HepG2 (cell line): ENCODE data around the gene PLD6. TPM values are rescaled to one million over a fixed set of nuclear protein-coding genes. Genes with fewer than 3 reads are reported as not detected.

Experiments used
- ATAC-seq: fragments of 200-7000 bp; cut with Tn5 transposase; 3 replicates; pipeline ENCODE4 v1.9.1; 2020; ENCODE audit warnings: mild to moderate bottlenecking, moderate library complexity
- BruUV-seq: library from RNA; stranded (reverse); fragments of 400-500 nt; replicated peaks from 2 replicates; lab custom pipeline; 2021; lab: Mats Ljungman, UMichigan
- CTCF ChIA-PET: fragments of 300-600 bp; formaldehyde crosslinking; extraction: SDS; loops from one replicate; lab custom pipeline; 2021; ENCODE audit warnings: low total read pairs, inconsistent platforms, low intra/inter-chr PET ratio; lab: Yijun Ruan, JAX
- POLR2A ChIA-PET: fragments of 350-600 bp; sonication (Branson Sonifier 250); formaldehyde crosslinking; loops from one replicate; lab custom pipeline; 2020; ENCODE audit warnings: antibody characterized with exemption, inconsistent platforms; lab: Yijun Ruan, JAX
- DNase-seq: peaks from one replicate; pipeline ENCODE4 v3.0.0-alpha.2; 2015; ENCODE audit warnings: low spot score
- FAIRE-seq: peaks from 3 replicates; lab custom pipeline; 2011; peaks lifted over from hg19 to GRCh38; lab: Jason Lieb, UNC
- H2AFZ ChIP-seq: one replicate; pipeline ENCODE4 v1.6.1; 2011; ENCODE audit warnings: low read length, inconsistent platforms
- H3K27ac ChIP-seq: fragments of 300-600 bp; 3 replicates; pipeline ENCODE4 v1.8.0; 2011; ENCODE audit warnings: mixed run types, mild to moderate bottlenecking, mixed read lengths, low read length, inconsistent platforms; ENCODE audit not compliant: insufficient read depth; ENCODE audit errors: extremely low read length
- H3K27me3 ChIP-seq, 2 experiments: fragments of 200-600 bp in 1 of 2; 2 replicates in 1 of 2; 3 replicates in 1 of 2; pipeline versions ENCODE4 v1.6.0 to v1.8.0; 2011; ENCODE audit warnings: low read length in 2 of 2, mild to moderate bottlenecking in 2 of 2, moderate library complexity in 2 of 2, inconsistent platforms in 1 of 2; ENCODE audit not compliant: insufficient read depth in 2 of 2, control insufficient read depth in 1 of 2
- H3K36me3 ChIP-seq, 2 experiments: fragments of 200-600 bp in 1 of 2; replicated peaks in 1 of 2; 2 replicates in 1 of 2; 3 replicates in 1 of 2; pipeline versions ENCODE4 v1.5.1 to v1.8.0; 2011; ENCODE audit warnings: low read length in 2 of 2, inconsistent platforms in 1 of 2; ENCODE audit not compliant: insufficient read depth in 2 of 2, control insufficient read depth in 1 of 2
- H3K4me1 ChIP-seq: 2 replicates; pipeline ENCODE4 v1.5.1; 2012; ENCODE audit warnings: low read length, inconsistent platforms; ENCODE audit not compliant: insufficient read depth
- H3K4me2 ChIP-seq: 2 replicates; pipeline ENCODE4 v1.6.0; 2011; ENCODE audit warnings: low read depth, low read length, inconsistent platforms
- H3K4me3 ChIP-seq, 3 experiments: fragments of 200-600 bp in 1 of 3; sonication (generic), shearing (Covaris generic) in 1 of 3; replicated peaks in 1 of 3; 2 replicates each; pipeline ENCODE4 v1.5.1; 2011 to 2016; ENCODE audit warnings: low read length in 3 of 3, inconsistent platforms in 2 of 3, low read depth in 2 of 3, mild to moderate bottlenecking in 2 of 3, control low read depth in 1 of 3, mixed read lengths in 1 of 3; ENCODE audit not compliant: insufficient read depth in 1 of 3
- H3K79me2 ChIP-seq: one replicate; pipeline ENCODE4 v1.6.1; 2011; ENCODE audit warnings: low read length, inconsistent platforms; ENCODE audit not compliant: insufficient read depth
- H3K9ac ChIP-seq: 2 replicates; pipeline ENCODE4 v1.6.0; 2011; ENCODE audit warnings: mild to moderate bottlenecking, low read depth, low read length, inconsistent platforms; ENCODE audit not compliant: insufficient read depth
- H3K9me3 ChIP-seq: 2 replicates; pipeline ENCODE4 v1.5.1; 2012; ENCODE audit warnings: mild to moderate bottlenecking, low read length
- H4K20me1 ChIP-seq: 2 replicates; pipeline ENCODE4 v1.6.0; 2011; ENCODE audit warnings: inconsistent platforms, mild to moderate bottlenecking, low read length, moderate library complexity; ENCODE audit not compliant: insufficient read depth
- EED ChIP-seq: sonication (generic); formaldehyde crosslinking; IDR thresholded peaks from 2 replicates; pipeline ENCODE4 v1.5.0; 2020; ENCODE audit warnings: mild to moderate bottlenecking, missing genetic modification reagents
- HMG20B ChIP-seq: conservative IDR thresholded peaks from 2 replicates; pipeline ENCODE4 v1.6.1; 2016; ENCODE audit warnings: missing genetic modification reagents, missing compliant biosample characterization
- HNF4G ChIP-seq, 2 experiments: sonication (generic) in 1 of 2; formaldehyde crosslinking in 1 of 2; IDR thresholded peaks; 2 replicates each; pipeline versions ENCODE4 v1.4.0 to v1.6.1; 2011 to 2020; ENCODE audit warnings: borderline replicate concordance in 2 of 2, low read depth in 2 of 2, mild to moderate bottlenecking in 2 of 2, low read length in 1 of 2, missing genetic modification reagents in 1 of 2, moderate library complexity in 1 of 2
- KLF15 ChIP-seq: sonication (generic); formaldehyde crosslinking; IDR thresholded peaks from 2 replicates; pipeline ENCODE4 v1.8.1; 2023; ENCODE audit warnings: borderline replicate concordance, mild to moderate bottlenecking, inconsistent platforms, missing genetic modification reagents, mixed read lengths
- KMT2B ChIP-seq: IDR thresholded peaks from 2 replicates; pipeline ENCODE4 v1.6.1; 2016; ENCODE audit warnings: missing genetic modification reagents, missing compliant biosample characterization
- MLLT10 ChIP-seq: sonication (generic); formaldehyde crosslinking; IDR thresholded peaks from 2 replicates; pipeline ENCODE4 v1.4.0; 2020; ENCODE audit warnings: missing genetic modification reagents
- MZF1 ChIP-seq: sonication (generic); formaldehyde crosslinking; IDR thresholded peaks from 2 replicates; pipeline ENCODE4 v1.8.1; 2023; ENCODE audit warnings: mild to moderate bottlenecking, missing genetic modification reagents, borderline replicate concordance
- NFKB2 ChIP-seq: sonication (generic); formaldehyde crosslinking; IDR thresholded peaks from 2 replicates; pipeline ENCODE4 v1.4.0; 2020; ENCODE audit warnings: missing genetic modification reagents, borderline replicate concordance
- RBAK ChIP-seq: sonication (generic); formaldehyde crosslinking; IDR thresholded peaks from 2 replicates; pipeline ENCODE4 v1.5.1; 2020; ENCODE audit warnings: mild to moderate bottlenecking, missing genetic modification reagents
- RORA ChIP-seq: sonication (generic); formaldehyde crosslinking; IDR thresholded peaks from 2 replicates; pipeline ENCODE4 v1.5.0; 2020; ENCODE audit warnings: mild to moderate bottlenecking, missing genetic modification reagents, moderate library complexity
- SNAPC5 ChIP-seq: sonication (generic); formaldehyde crosslinking; IDR thresholded peaks from 2 replicates; pipeline ENCODE4 v1.8.1; 2023; ENCODE audit warnings: mild to moderate bottlenecking, missing genetic modification reagents, borderline replicate concordance
- UBTF ChIP-seq: sonication (generic); formaldehyde crosslinking; IDR thresholded peaks from 2 replicates; pipeline ENCODE4 v1.4.0; 2020; ENCODE audit warnings: mild to moderate bottlenecking, missing genetic modification reagents
- XBP1 ChIP-seq: sonication (generic); formaldehyde crosslinking; IDR thresholded peaks from 2 replicates; pipeline ENCODE4 v1.5.0; 2020; ENCODE audit warnings: missing genetic modification reagents
- ZBTB34 ChIP-seq: sonication (generic); formaldehyde crosslinking; IDR thresholded peaks from 2 replicates; pipeline ENCODE4 v1.8.0; 2022; ENCODE audit warnings: mild to moderate bottlenecking, missing genetic modification reagents
- ZNF331 ChIP-seq: sonication (generic); formaldehyde crosslinking; IDR thresholded peaks from 2 replicates; pipeline ENCODE4 v1.4.0; 2020; ENCODE audit warnings: missing genetic modification reagents
- ZNF354B ChIP-seq: sonication (generic); formaldehyde crosslinking; IDR thresholded peaks from 2 replicates; pipeline ENCODE4 v1.8.0; 2022; ENCODE audit warnings: mild to moderate bottlenecking, missing genetic modification reagents
- ZNF383 ChIP-seq: sonication (generic); formaldehyde crosslinking; IDR thresholded peaks from 2 replicates; pipeline ENCODE4 v1.4.0; 2020; ENCODE audit warnings: missing genetic modification reagents, mild to moderate bottlenecking, borderline replicate concordance
- WGBS: methylation state at CpG from one replicate; pipeline ENCODE4 v1.1.6; 2017; ENCODE audit warnings: low lambda C conversion rate; 5-methylcytosine and 5-hydroxymethylcytosine counted together
- in situ Hi-C: cut with HindIII; loops from 2 replicates; pipeline ENCODE4 v1.10.0; 2017; ENCODE audit warnings: low pct_unique_long_range_greater_than_20kb; ENCODE audit not compliant: extremely low pct_ligation_motif_present
- intact Hi-C: fragments of 100-400 bp; cut with micrococcal nuclease; formaldehyde crosslinking; loops from one replicate; pipeline ENCODE4 v1.10.0; 2022; ENCODE audit not compliant: unreplicated experiment
- polyA plus RNA-seq, 8 experiments: library from polyadenylated mRNA; depleted of rRNA in 3 of 8; stranded (reverse) in 7 of 8; unstranded in 1 of 8; fragments of >200 nt; fragmentation: Illumina TruSeq in 4 of 8; extraction: Trizol in 4 of 8; gene quantifications; 2 replicates each; pipeline versions ENCODE4 v1.2.1 to v1.2.3, GENCODE V29; 2011 to 2016; ENCODE audit warnings: low read depth in 4 of 8, missing spikeins in 1 of 8, mixed read lengths in 1 of 8; ENCODE audit not compliant: insufficient read depth in 1 of 8
- total RNA-seq, 5 experiments: library from RNA; depleted of rRNA; stranded (reverse); fragments of >200 nt; fragmentation: Illumina TruSeq; extraction: Trizol; gene quantifications; 2 replicates each; pipeline ENCODE4 v1.2.3, GENCODE V29; 2016; ENCODE audit warnings: low read depth in 1 of 5

The PLD6 gene
- total and polyA plus RNA-seq, 2 of the 13 experiments (the other 11 are each of a cell fraction or from before 2014, with no cell fraction given), result 5.2 to 11.4 TPM

GRCh38 chr17:17191961-17192381, 14.2 kb downstream of the PLD6 start:
- no peaks in the 10 kb centered on the region for H4K20me1 ChIP-seq
- H2AFZ ChIP-seq, result no peak overlapping the region
- DNase-seq (no peak), ATAC-seq (no peak), FAIRE-seq (no peak)
- WGBS, result 84% methylated on average over 10 of the region's 10 CpGs
- TF ChIP-seq ZNF354B (CRISPR knock-in tag) (no peak), MLLT10 (CRISPR knock-in tag) (no peak), RBAK (CRISPR knock-in tag) (no peak), XBP1 (CRISPR knock-in tag) (no peak), ZNF383 (CRISPR knock-in tag) (no peak), NFKB2 (CRISPR knock-in tag) (no peak), ZNF331 (CRISPR knock-in tag) (no peak), HNF4G (IDR thresholded peaks at IDR 0.05; ENCODE audit: borderline replicate concordance, low read depth, low read length) (no peak), HNF4G (CRISPR knock-in tag; IDR thresholded peaks at IDR 0.05; ENCODE audit: borderline replicate concordance, low read depth) (no peak), SNAPC5 (CRISPR knock-in tag) (no peak), RORA (CRISPR knock-in tag) (no peak), HMG20B (CRISPR knock-in tag) (no peak), ZBTB34 (CRISPR knock-in tag) (no peak), KMT2B (CRISPR knock-in tag) (no peak), MZF1 (no peak), EED (CRISPR knock-in tag) (no peak), KLF15 (CRISPR knock-in tag) (no peak), UBTF (CRISPR knock-in tag) (no peak)
- ChIA-PET CTCF (no interaction called here), POLR2A (no interaction called here)
- peaks cover 0 to 3% of the 10 kb centered on the region in 2 experiments; a peak in 3 of 5 replicates for H3K36me3 ChIP-seq
- no peaks in the 10 kb centered on the region for H3K79me2 ChIP-seq
- H3K27me3 ChIP-seq, result no peaks in the 10 kb centered on the region
- no peaks in the 10 kb centered on the region for H3K9me3 ChIP-seq
- no TSS peak for BruUV-seq
- H3K4me1 ChIP-seq, result peaks cover 28% of the 10 kb centered on the region
- in situ Hi-C loops (no loop called here), intact Hi-C loops (no loop called here)
- H3K4me2 ChIP-seq, result no peak overlapping the region
- H3K27ac ChIP-seq, result no peak overlapping the region
- no peak overlapping the region for H3K9ac ChIP-seq
- H3K4me3 ChIP-seq, result no peak overlapping the region
